ENCODE results near the gene NFATC1. TPM values are rescaled to one million over a fixed set of nuclear protein-coding genes. Genes with fewer than 3 reads are reported as not detected.
"Not testable (repeated sequence)": the region's sequence is repeated elsewhere in the genome, so short reads cannot be mapped to it uniquely, and the experiment has no call there.

The NFATC1 gene
- total RNA-seq, 1 donor from 2014 or later = 0.46 TPM

- TF ChIP-seq CTCF (conservative IDR thresholded peaks at IDR 0.05; ENCODE audit: low read depth, low read length) = no peak
- DNase-seq (ENCODE audit: low read depth) = no peak
- no peak overlapping the region for H3K4me3 ChIP-seq (ENCODE audit: low read depth, low read length)
Measured at GRCh38 chr18:79477711-79478483, 82.2 kb downstream of the NFATC1 start.

- TF ChIP-seq CTCF (conservative IDR thresholded peaks at IDR 0.05; ENCODE audit: low read depth, low read length) = no peak
- H3K4me3 ChIP-seq (ENCODE audit: low read depth, low read length) = no peak overlapping the region
- DNase-seq (ENCODE audit: low read depth) = no peak
Measured at GRCh38 chr18:79478484-79479115, 82.9 kb downstream of the NFATC1 start.

GRCh38 chr18:79479116-79479760 is 83.5 kb downstream of the NFATC1 start:
- no peak for DNase-seq (ENCODE audit: low read depth)
- H3K4me3 ChIP-seq (ENCODE audit: low read depth, low read length) = no peak overlapping the region
- TF ChIP-seq CTCF (conservative IDR thresholded peaks at IDR 0.05; ENCODE audit: low read depth, low read length) = no peak

DNA sequence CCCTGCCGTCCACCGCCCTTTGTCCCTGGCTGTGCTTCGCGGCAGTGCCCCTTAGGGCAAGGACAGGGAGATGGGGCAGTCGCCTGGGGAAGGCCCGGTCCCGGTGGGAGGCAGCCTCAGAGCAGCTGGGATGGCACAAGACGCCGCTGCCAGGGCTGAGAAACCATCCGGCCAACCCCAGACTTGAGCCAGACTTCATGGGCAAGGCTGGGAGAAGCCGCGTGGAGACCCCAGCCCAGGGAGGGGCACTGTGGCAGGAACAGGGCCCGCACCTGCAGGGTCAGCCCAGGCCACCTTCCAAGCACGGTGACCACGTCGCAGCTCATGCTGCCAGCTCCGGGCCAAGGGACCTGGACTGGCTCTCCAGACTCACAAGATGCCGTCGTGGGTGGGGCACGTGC is 84.0 kb downstream of the NFATC1 start:
- H3K4me3 ChIP-seq (ENCODE audit: low read depth, low read length) = no peak overlapping the region
- no peak for TF ChIP-seq CTCF (conservative IDR thresholded peaks at IDR 0.05; ENCODE audit: low read depth, low read length)
- DNase-seq (ENCODE audit: low read depth) = no peak

DNA sequence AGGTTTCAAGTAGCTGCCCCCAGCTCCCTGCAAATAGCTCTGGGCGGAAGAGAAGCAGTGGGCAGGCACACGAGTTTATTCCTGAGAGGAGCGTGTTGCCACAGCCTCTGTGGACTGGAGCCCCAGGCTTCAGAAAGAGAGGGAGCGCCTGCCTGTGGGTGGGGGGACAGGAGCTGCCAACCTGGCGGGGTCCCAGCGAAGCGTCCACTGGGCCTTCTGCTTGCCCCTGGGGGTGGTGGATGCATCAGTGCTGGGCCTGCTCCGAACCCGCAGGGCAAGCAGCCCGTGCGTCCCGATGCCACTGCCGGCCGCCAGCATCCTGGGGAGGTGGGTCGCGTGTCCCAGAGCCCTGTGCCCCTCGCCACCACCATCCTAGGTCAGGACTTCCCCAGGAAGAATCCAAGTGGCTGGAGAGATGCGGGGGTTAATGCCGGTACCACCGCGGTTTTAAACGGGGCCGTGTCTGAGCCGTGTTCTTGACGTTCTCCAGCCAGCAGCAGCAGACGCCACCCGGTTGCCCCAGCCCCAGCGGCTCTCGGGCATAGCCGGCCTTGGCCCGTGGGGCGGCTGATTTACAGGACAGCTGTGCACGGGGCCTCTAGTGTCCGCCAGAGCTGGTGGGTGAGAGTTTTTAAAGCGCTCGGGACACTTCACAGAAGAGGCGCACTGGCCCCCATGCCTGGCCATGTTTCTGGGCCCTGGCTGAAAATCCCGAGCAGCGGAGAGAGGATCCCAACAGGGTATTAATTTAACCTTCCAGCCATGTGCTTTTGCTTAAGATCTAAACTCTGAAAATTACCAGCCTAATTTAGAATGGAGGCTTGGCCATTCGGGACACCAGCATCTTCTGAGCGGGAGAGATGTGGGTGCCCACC is 84.7 kb downstream of the NFATC1 start:
- no peak overlapping the region for H3K4me3 ChIP-seq (ENCODE audit: low read depth, low read length)
- no peak for DNase-seq (ENCODE audit: low read depth)
- TF ChIP-seq CTCF (conservative IDR thresholded peaks at IDR 0.05; ENCODE audit: low read depth, low read length) = no peak

DNA sequence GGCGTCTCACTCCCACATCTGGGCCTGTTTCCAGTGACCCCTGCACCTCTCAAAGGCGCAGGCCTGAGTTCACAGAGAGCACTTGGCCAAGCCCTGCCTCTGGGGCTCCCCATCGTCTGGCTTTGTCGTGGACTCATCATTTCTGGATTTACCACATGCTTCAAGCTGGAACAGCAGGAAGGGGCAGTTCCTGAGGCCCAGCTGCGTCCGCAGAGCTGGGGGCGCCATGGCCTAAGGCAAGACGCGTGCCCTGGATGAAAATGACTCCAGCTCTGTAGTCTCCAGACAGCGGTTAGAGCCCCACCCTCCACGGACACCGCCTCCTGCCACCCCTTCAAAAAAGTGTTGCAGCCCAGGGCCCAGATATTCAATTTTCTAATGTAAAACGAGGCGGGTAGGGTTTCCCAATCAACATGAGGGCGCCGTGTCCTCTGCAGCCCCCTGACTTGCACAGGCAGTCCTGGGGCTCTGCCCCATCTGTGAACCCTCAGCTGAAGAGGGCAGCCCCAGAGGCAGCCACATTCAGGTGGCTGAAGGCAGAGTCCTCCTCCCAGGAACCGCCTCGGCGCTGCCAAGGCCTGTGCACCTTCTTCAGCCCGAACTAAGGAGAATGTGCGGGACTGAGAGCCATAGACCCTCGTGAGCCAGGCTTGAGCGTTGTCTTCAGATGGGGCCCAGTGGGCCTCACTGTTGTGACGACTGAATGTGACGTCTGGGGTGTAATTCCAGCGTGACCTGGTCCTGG is 85.5 kb downstream of the NFATC1 start:
- TF ChIP-seq CTCF (conservative IDR thresholded peaks at IDR 0.05; ENCODE audit: low read depth, low read length) = no peak
- DNase-seq (ENCODE audit: low read depth) = no peak
- H3K4me3 ChIP-seq (ENCODE audit: low read depth, low read length) = no peak overlapping the region

GRCh38 chr18:79483393-79483792 is 87.7 kb downstream of the NFATC1 start:
- not testable (repeated sequence) for DNase-seq (ENCODE audit: low read depth)

More at GRCh38 chr18:79483393-79483792, 87.7 kb downstream of the NFATC1 start:
- not testable (repeated sequence) for H3K4me3 ChIP-seq (ENCODE audit: low read depth, low read length)

All from epithelial cell of proximal tubule (primary cell).